ENCODE results near the gene SF1. TPM values are rescaled to one million over a fixed set of nuclear protein-coding genes. Genes with fewer than 3 reads are reported as not detected.

SF1 gene
- total RNA-seq, 6 donors from 2014 or later, result 231 to 625 (median 265) TPM

DNA sequence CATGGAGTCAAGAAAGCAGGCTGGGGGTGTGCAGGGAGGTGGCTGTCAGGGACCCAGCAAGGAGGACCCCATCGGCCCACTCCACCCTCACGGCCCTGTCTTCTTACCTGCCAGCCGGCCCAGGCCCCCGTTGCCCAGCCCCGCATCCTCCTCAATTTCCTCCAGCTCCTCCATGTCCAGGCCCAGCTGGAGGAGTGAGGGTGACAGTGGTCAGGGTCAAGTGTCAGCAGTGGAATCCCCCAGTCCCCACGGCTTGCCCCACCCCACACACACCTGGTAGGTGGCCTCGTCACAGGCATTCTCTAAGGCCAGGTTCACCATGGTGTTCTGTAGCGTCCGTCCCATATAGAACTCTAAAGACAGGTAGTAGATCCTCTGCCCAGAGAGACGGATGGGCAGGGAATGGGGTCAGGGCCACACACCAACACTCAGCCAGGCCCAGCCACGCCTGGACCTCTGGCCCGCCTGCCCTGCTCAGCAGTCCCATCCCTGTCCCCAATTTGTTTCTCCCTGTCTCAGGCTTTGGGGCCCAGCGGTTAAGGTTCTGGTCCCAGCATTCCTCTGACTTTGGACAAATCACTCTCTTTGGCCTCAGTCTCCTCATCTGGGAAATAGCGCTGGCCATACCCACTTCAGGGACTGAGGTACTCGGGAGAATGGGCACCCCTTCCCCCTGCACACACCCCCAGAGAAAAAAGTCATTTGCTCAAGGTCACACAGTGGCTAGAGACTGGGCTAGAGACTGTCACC lies 19.8 kb downstream of the SF1 start:
- DNase-seq (peak in 1 of 2 donors; percentile 69), ATAC-seq (ENCODE audit: low FRiP score in 2 of 2) (no peak)
- Histone ChIP-seq H3K4me3 (no peak overlapping the region), H3K9me3 (no peaks in the 10 kb centered on the region), H3K27me3 (no peaks in the 10 kb centered on the region), H3K36me3 (peaks cover 0 to 18% (median 12%) of the 10 kb centered on the region in 4 donors), H3K4me1 (peaks cover 13 to 26% (median 15%) of the 10 kb centered on the region in 4 donors), H3K27ac (no peak overlapping the region)
- TF ChIP-seq EP300 (IDR thresholded peaks at IDR 0.05), result no peak
- TF ChIP-seq, protein P1, sequence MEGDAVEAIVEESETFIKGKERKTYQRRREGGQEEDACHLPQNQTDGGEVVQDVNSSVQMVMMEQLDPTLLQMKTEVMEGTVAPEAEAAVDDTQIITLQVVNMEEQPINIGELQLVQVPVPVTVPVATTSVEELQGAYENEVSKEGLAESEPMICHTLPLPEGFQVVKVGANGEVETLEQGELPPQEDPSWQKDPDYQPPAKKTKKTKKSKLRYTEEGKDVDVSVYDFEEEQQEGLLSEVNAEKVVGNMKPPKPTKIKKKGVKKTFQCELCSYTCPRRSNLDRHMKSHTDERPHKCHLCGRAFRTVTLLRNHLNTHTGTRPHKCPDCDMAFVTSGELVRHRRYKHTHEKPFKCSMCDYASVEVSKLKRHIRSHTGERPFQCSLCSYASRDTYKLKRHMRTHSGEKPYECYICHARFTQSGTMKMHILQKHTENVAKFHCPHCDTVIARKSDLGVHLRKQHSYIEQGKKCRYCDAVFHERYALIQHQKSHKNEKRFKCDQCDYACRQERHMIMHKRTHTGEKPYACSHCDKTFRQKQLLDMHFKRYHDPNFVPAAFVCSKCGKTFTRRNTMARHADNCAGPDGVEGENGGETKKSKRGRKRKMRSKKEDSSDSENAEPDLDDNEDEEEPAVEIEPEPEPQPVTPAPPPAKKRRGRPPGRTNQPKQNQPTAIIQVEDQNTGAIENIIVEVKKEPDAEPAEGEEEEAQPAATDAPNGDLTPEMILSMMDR (IDR thresholded peaks at IDR 0.05), result no peak
- no peak for TF ChIP-seq POLR2A (IDR thresholded peaks at IDR 0.05)
- TF ChIP-seq POLR2AphosphoS5 (IDR thresholded peaks at IDR 0.05), result no peak
- 89 to 95% methylated on average over 13 to 14 of the region's 15 CpGs for WGBS, 2 donors

DNA sequence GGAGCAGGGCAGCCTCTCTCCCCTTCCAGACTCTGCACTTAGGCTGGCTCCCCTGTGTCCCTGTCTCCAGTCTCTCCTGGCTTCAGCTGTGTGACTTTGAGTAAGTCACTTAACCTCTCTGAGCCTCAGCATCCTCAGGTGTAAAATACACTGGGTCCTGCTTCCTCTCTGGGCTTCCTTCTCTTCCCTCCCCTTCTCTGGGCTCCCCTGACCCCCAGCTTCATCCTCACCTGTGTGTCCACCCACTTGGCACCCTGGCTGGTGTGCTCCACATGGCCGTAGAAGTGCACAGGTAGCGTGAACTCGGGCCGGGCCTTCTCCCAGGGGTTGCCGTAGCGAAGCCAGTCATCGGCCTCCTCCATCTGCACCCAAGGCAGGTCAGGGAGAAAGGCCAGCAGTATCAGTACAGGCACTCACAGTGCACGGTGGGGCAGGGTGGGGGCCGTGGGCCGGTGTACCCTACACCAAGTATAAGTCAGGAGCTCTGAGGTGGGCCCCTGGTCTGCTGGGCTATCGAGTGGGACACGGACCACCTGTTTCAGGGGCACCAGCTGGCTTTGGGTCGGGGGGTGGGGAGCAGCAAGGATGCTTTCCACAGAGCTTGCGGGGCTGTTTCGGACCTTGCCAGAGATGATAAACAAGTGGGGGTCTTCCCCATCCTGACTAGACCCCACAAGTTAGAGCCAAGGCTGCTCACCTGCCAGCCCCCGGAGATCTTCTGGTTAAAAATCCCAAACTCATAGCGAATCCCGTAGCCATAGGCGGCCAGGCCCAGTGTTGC lies 20.6 kb downstream of the SF1 start:
- Histone ChIP-seq H3K27me3 (no peaks in the 10 kb centered on the region), H3K4me1 (peaks cover 6 to 18% (median 9%) of the 10 kb centered on the region in 4 donors), H3K36me3 (peaks cover 0 to 11% (median 5%) of the 10 kb centered on the region in 4 donors), H3K9me3 (no peaks in the 10 kb centered on the region), H3K27ac (no peak overlapping the region), H3K4me3 (no peak overlapping the region)
- WGBS, 2 donors, result 86% methylated on average over 9 to 19 of the region's 19 CpGs
- no peak for ATAC-seq (ENCODE audit: low FRiP score in 2 of 2)
- DNase-seq, result peak in 1 of 2 donors; percentile 57
- TF ChIP-seq EP300 (IDR thresholded peaks at IDR 0.05), result no peak
- TF ChIP-seq POLR2A (IDR thresholded peaks at IDR 0.05), result no peak
- TF ChIP-seq, protein P1 (IDR thresholded peaks at IDR 0.05), result no peak
- TF ChIP-seq POLR2AphosphoS5 (IDR thresholded peaks at IDR 0.05), result no peak

DNA sequence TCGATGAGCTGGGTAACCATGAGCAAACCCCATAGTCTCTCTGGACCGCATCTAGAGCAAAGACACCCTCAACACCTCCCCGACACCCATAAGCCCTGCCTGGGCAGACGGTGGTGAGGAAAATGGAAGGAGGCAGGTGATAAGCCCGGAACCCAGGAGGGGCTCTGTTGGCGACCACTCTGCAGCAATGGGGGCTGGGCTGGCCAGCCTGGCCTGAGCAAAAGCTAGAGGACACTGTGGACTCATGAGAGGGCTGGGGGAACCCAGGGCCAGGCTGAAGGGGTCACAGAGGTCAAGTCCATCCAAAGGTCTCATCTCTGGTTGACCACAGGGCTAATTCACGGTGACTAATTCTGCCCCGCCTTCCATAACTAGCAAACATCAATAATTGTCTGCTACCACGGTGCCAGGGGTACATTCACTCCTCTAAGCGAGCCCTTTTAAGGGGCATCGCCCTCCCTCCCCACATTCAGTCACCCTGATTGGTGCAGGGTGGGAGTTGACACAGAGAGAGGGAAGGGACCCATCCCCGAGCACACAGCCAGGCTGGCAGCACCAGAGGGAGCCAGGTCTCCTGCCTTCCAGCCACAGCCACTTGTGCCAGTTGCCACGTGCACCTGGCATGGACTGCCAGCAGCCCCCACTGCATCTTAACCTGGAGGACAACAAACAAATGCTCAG lies 22.5 kb downstream of the SF1 start:
- Histone ChIP-seq H3K4me1 (peaks cover 0 to 18% (median 8%) of the 10 kb centered on the region in 4 donors), H3K4me3 (no peak overlapping the region), H3K27me3 (no peaks in the 10 kb centered on the region), H3K36me3 (peaks cover 0 to 1% (median 0%) of the 10 kb centered on the region in 4 donors), H3K27ac (no peak overlapping the region), H3K9me3 (no peaks in the 10 kb centered on the region)
- WGBS, 2 donors, result 92% methylated on average over 10 to 13 of the region's 13 CpGs
- DNase-seq (no peak), ATAC-seq (ENCODE audit: low FRiP score in 2 of 2) (no peak)
- TF ChIP-seq POLR2AphosphoS5 (IDR thresholded peaks at IDR 0.05) (no peak), EP300 (IDR thresholded peaks at IDR 0.05) (no peak), POLR2A (IDR thresholded peaks at IDR 0.05) (no peak)
- TF ChIP-seq, protein P1 (IDR thresholded peaks at IDR 0.05), result no peak

DNA sequence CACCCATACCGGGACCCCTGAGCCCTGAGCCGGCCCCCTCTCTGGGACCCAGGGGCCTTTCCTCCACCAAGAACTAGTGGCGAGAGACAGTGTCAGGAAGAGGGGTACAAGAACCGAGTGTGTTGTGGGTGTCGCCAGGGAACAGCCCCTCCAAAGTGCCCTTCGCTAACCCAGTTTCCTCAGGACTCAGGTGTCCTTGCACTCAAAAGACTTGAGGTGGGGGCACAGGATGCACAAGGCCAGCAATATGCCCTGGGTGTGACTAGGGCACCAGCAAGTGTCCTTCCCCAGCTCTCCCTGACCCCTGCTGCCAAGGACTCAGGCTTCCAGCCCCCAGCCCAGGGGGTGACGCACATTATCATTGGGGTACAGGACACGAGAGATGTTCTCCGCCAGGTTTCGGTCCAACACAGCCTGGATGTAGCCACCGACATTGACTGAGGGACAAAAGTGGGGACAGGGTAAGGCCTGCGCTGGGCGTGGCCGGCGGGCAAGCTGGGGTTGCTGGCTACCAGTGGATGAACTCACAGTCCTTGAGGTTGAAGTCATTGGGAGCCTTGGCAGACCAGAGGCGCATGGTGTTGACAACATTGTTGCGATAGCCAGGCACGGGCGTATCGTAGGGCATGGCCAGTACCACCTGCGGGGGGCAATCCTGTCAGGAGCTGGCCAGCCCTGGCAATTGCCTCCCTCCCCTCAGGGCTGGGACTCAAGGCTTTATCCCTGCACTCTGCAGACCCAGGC lies 23.3 kb downstream of the SF1 start:
- H3K36me3 ChIP-seq, result no peaks in the 10 kb centered on the region
- TF ChIP-seq POLR2A (IDR thresholded peaks at IDR 0.05) (no peak), EP300 (IDR thresholded peaks at IDR 0.05) (no peak)
- DNase-seq (no peak), ATAC-seq (ENCODE audit: low FRiP score in 2 of 2) (no peak)
- no peak overlapping the region for H3K27ac ChIP-seq
- 95% methylated on average over 13 to 19 of the region's 21 CpGs for WGBS, 2 donors
- no peaks in the 10 kb centered on the region for H3K27me3 ChIP-seq
- peaks cover 0 to 11% (median 6%) of the 10 kb centered on the region in 4 donors for H3K4me1 ChIP-seq
- H3K9me3 ChIP-seq, result no peaks in the 10 kb centered on the region
- no peak overlapping the region for H3K4me3 ChIP-seq

All from upper lobe of left lung (tissue), 6 donors.